ENCODE data around the gene USP31. TPM values are rescaled to one million over a fixed set of nuclear protein-coding genes. Genes with fewer than 3 reads are reported as not detected.

Gene USP31
- total and polyA plus RNA-seq, 2 donors from 2014 or later = 3.5 to 19.7 TPM

DNA sequence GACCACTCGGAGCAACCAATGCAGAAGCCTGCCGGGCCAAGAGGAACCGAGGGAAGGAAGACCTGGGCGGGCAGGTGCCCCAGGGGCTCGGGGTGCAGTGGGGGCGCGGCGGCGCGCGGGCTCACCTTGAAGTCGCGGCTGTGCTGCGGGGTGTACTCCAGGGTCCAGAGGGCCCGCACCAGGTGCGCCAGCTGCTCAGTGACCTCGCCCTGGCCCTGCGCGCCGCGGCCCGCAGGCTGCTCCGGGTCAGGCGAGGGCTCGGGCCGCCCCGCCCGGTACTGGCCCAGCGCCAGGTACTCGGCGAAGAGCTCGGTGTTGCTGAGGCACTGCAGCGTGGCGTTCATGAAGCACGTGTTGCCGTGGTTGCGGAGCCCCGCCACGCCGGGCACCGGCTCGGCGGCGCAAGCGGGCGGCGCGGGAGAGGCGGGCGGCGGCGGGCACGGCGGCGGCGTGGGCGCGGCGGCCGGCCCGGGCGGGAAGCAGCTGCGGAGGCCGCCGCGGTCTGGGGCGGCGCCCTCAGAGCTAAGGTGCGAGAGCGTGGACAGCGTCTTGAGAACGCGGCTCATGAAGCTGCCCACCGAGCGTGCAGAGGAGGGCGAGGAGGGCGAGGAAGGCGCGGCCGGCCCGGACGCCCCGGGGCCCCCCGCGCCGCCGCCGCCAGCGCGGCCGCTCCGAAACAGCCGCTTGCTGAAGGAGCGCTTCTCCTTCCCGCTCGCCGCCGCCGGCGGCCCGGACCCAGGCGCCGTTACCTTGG, 562 bp downstream of the USP31 start:
- H3K9ac ChIP-seq (ENCODE audit: low read length in 3 of 3) = peak overlapping the region in 2 of 3 donors; percentile 55 to 69
- TF ChIP-seq, protein P1, sequence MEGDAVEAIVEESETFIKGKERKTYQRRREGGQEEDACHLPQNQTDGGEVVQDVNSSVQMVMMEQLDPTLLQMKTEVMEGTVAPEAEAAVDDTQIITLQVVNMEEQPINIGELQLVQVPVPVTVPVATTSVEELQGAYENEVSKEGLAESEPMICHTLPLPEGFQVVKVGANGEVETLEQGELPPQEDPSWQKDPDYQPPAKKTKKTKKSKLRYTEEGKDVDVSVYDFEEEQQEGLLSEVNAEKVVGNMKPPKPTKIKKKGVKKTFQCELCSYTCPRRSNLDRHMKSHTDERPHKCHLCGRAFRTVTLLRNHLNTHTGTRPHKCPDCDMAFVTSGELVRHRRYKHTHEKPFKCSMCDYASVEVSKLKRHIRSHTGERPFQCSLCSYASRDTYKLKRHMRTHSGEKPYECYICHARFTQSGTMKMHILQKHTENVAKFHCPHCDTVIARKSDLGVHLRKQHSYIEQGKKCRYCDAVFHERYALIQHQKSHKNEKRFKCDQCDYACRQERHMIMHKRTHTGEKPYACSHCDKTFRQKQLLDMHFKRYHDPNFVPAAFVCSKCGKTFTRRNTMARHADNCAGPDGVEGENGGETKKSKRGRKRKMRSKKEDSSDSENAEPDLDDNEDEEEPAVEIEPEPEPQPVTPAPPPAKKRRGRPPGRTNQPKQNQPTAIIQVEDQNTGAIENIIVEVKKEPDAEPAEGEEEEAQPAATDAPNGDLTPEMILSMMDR (IDR thresholded peaks at IDR 0.05; ENCODE audit: borderline replicate concordance, extremely low read depth, insufficient read depth) = no peak
- H3K27ac ChIP-seq (ENCODE audit: low read depth in 2 of 2, low read length in 2 of 2) = peak overlapping the region; percentile 57 to 78
- no peaks in the 10 kb centered on the region for H3K36me3 ChIP-seq (ENCODE audit: control insufficient read depth in 2 of 3, insufficient read depth in 3 of 3, low read length in 3 of 3)
- H3K27me3 ChIP-seq (ENCODE audit: control insufficient read depth, insufficient read depth, low read length) = no peaks in the 10 kb centered on the region
- peak in 4 of 5 donors; percentile 38 to 93 (median 70) for DNase-seq
- intact Hi-C loops (cut with DNase I) = no loop called here
- H3K9me3 ChIP-seq (ENCODE audit: control insufficient read depth in 2 of 3, insufficient read depth in 1 of 3, low read length in 3 of 3) = no peaks in the 10 kb centered on the region
- peak overlapping the region; percentile 58 to 76 (median 74) for H3K4me3 ChIP-seq (ENCODE audit: low read length in 3 of 3)
- peaks cover 0 to 11% (median 9%) of the 10 kb centered on the region in 3 donors for H3K4me1 ChIP-seq (ENCODE audit: control insufficient read depth in 2 of 3, insufficient read depth in 2 of 3, low read depth in 1 of 3, low read length in 3 of 3)
- no peak for FAIRE-seq

DNA sequence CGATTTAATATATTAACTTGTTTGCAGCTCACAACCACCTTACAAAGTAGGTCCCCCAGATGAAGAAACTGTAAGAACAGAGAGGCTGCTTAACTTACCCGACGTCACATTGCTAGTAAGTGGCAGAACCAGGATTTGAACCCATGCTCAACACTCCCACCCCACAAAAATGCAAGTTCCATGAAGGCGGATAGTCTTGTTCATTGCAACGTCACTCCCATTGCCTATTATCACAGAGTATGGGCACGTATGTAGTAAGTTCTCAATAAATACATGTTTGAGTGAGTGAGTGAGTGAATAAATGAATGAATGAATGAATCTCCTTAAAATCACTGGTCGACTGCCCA, 1.1 kb downstream of the USP31 start:
- Histone ChIP-seq H3K9ac (ENCODE audit: low read length in 3 of 3) (peak overlapping the region in 2 of 3 donors; percentile 55 to 69), H3K27ac (ENCODE audit: low read depth in 2 of 2, low read length in 2 of 2) (peak overlapping the region; percentile 57 to 78), H3K27me3 (ENCODE audit: control insufficient read depth, insufficient read depth, low read length) (no peaks in the 10 kb centered on the region), H3K4me1 (ENCODE audit: control insufficient read depth in 2 of 3, insufficient read depth in 2 of 3, low read depth in 1 of 3, low read length in 3 of 3) (peaks cover 0 to 11% (median 9%) of the 10 kb centered on the region in 3 donors), H3K9me3 (ENCODE audit: control insufficient read depth in 2 of 3, insufficient read depth in 1 of 3, low read length in 3 of 3) (no peaks in the 10 kb centered on the region), H3K36me3 (ENCODE audit: control insufficient read depth in 2 of 3, insufficient read depth in 3 of 3, low read length in 3 of 3) (no peaks in the 10 kb centered on the region), H3K4me3 (ENCODE audit: low read length in 3 of 3) (peak overlapping the region; percentile 58 to 76 (median 74))
- TF ChIP-seq, protein P1 (IDR thresholded peaks at IDR 0.05; ENCODE audit: borderline replicate concordance, extremely low read depth, insufficient read depth) = no peak
- FAIRE-seq (no peak), DNase-seq (no peak)
- intact Hi-C loops (cut with DNase I) = no loop called here

DNA sequence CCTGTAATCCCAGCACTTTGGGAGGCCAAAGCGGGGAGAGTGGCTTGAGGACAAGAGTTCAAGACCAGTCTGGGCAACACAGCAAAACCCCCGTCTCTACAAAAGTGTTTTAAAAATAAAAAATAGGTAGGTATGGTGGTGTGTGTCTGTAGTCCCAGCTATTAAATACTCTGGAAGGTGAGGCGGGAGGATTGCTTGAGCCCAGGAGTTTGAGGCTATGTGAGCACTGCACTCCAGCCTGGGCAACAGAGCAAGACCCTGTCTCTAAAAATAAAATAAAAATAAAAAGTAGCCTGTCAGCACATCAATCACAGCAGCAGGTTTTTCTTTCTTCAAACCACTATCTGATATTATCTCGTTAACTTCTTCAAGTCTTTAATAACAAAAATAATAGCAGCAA, 1.6 kb downstream of the USP31 start:
- TF ChIP-seq, protein P1 (IDR thresholded peaks at IDR 0.05; ENCODE audit: borderline replicate concordance, extremely low read depth, insufficient read depth) = no peak
- Histone ChIP-seq H3K27me3 (ENCODE audit: control insufficient read depth, insufficient read depth, low read length) (no peaks in the 10 kb centered on the region), H3K36me3 (ENCODE audit: control insufficient read depth in 2 of 3, insufficient read depth in 3 of 3, low read length in 3 of 3) (no peaks in the 10 kb centered on the region), H3K9ac (ENCODE audit: low read length in 3 of 3) (peak overlapping the region in 1 of 3 donors; percentile 69), H3K9me3 (ENCODE audit: control insufficient read depth in 2 of 3, insufficient read depth in 1 of 3, low read length in 3 of 3) (no peaks in the 10 kb centered on the region), H3K4me1 (ENCODE audit: control insufficient read depth in 2 of 3, insufficient read depth in 2 of 3, low read depth in 1 of 3, low read length in 3 of 3) (peaks cover 0 to 11% (median 9%) of the 10 kb centered on the region in 3 donors), H3K27ac (ENCODE audit: low read depth in 2 of 2, low read length in 2 of 2) (no peak overlapping the region), H3K4me3 (ENCODE audit: low read length in 3 of 3) (peak overlapping the region in 2 of 3 donors; percentile 74 to 76)
- DNase-seq (no peak), FAIRE-seq (no peak)
- intact Hi-C loops (cut with DNase I) = no loop called here

Data from kidney (tissue), 14 donors.